IPS-18c (cell line): Measurements from ENCODE around the gene SNPH.

Experiments
- H3K4me3 ChIP-seq: 2 replicates; pipeline ENCODE4 v1.7.0; 2013; ENCODE audit warnings: low read depth, mild to moderate bottlenecking, low read length, moderate library complexity; ENCODE audit not compliant: insufficient read depth
- H3K9me3 ChIP-seq: one replicate; pipeline ENCODE4 v1.6.1; 2013; ENCODE audit warnings: mild to moderate bottlenecking, low read length, moderate library complexity; ENCODE audit not compliant: control insufficient read depth, insufficient read depth

The SNPH gene

GRCh38 chr20:1280195-1281102 is 14.4 kb downstream of the SNPH start:
- Histone ChIP-seq H3K9me3 (no peaks in the 10 kb centered on the region), H3K4me3 (no peak overlapping the region)

GRCh38 chr20:1281279-1282057 is 15.4 kb downstream of the SNPH start:
- H3K4me3 ChIP-seq, result no peak overlapping the region

GRCh38 chr20:1282966-1283365 is 16.9 kb downstream of the SNPH start:
- Histone ChIP-seq H3K9me3 (peaks cover 2% of the 10 kb centered on the region), H3K4me3 (no peak overlapping the region)

More at GRCh38 chr20:1281279-1282057, 15.4 kb downstream of the SNPH start:
- peaks cover 2% of the 10 kb centered on the region for H3K9me3 ChIP-seq

GRCh38 chr20:1283522-1284510 is 17.7 kb downstream of the SNPH start:
- no peak overlapping the region for H3K4me3 ChIP-seq
- peaks cover 2% of the 10 kb centered on the region for H3K9me3 ChIP-seq

- Histone ChIP-seq H3K9me3 (peaks cover 2% of the 10 kb centered on the region), H3K4me3 (no peak overlapping the region)
Measured at GRCh38 chr20:1286267-1287024, 20.4 kb downstream of the SNPH start.

- no peak overlapping the region for H3K4me3 ChIP-seq
- H3K9me3 ChIP-seq, result peaks cover 2% of the 10 kb centered on the region
Measured at GRCh38 chr20:1287306-1287705, 21.2 kb downstream of the SNPH start.

GRCh38 chr20:1287787-1288569 is 21.9 kb downstream of the SNPH start:
- Histone ChIP-seq H3K9me3 (peaks cover 2% of the 10 kb centered on the region), H3K4me3 (no peak overlapping the region)

GRCh38 chr20:1291191-1291741 is 25.2 kb downstream of the SNPH start:
- Histone ChIP-seq H3K9me3 (peaks cover 2% of the 10 kb centered on the region), H3K4me3 (no peak overlapping the region)

- Histone ChIP-seq H3K4me3 (no peak overlapping the region), H3K9me3 (no peaks in the 10 kb centered on the region)
Measured at GRCh38 chr20:1292620-1293019, 26.5 kb downstream of the SNPH start.

- Histone ChIP-seq H3K4me3 (no peak overlapping the region), H3K9me3 (no peaks in the 10 kb centered on the region)
Measured at GRCh38 chr20:1293641-1294379, 27.7 kb downstream of the SNPH start.

GRCh38 chr20:1294497-1294896 is 28.4 kb downstream of the SNPH start:
- Histone ChIP-seq H3K4me3 (no peak overlapping the region), H3K9me3 (no peaks in the 10 kb centered on the region)

GRCh38 chr20:1295276-1295930 is 29.3 kb downstream of the SNPH start:
- no peaks in the 10 kb centered on the region for H3K9me3 ChIP-seq
- H3K4me3 ChIP-seq, result no peak overlapping the region

- Histone ChIP-seq H3K4me3 (no peak overlapping the region), H3K9me3 (no peaks in the 10 kb centered on the region)
Measured at GRCh38 chr20:1296117-1296610, 30.1 kb downstream of the SNPH start.

- H3K9me3 ChIP-seq, result no peaks in the 10 kb centered on the region
- H3K4me3 ChIP-seq, result no peak overlapping the region
Measured at GRCh38 chr20:1296922-1297321, 30.8 kb downstream of the SNPH start.
